GM18873 (cell line): Measurements from ENCODE around the gene COX7B2.

ENCODE experiments used
- ATAC-seq: cut with Tn5 transposase; IDR thresholded peaks from one replicate; pipeline ENCODE4 v1.9.1; 2021; ENCODE audit warnings: mild to moderate bottlenecking, moderate library complexity, moderate number of reproducible peaks; ENCODE audit not compliant: unreplicated experiment, low FRiP score

The COX7B2 gene

GRCh38 chr4:46765465-46765864 lies 143.6 kb downstream of the COX7B2 start:
- ATAC-seq: no peak

GRCh38 chr4:46730075-46730474 lies 179.0 kb downstream of the COX7B2 start:
- no peak for ATAC-seq

GRCh38 chr4:46720055-46720454 lies 189.0 kb downstream of the COX7B2 start:
- ATAC-seq: no peak

DNA sequence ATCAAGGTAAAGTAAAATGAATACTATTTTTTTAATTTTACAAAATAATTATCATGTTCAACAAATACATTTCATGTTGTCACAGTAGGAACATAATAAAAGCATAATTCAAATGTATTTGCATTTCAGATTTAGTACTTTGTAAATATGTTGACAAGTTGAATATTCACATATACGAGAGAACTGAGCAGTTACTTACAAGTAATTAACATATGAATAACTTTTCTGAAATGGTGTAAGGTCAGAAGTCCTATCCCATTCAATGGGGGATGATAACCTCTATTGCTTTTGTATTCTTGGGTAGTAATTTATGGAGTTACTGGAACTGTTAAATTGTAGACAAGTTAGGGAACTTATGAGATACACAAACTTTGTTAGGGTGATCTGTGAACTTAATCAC lies 191.1 kb downstream of the COX7B2 start:
- ATAC-seq: no peak

GRCh38 chr4:46715468-46715867 lies 193.6 kb downstream of the COX7B2 start:
- ATAC-seq: no peak

GRCh38 chr4:46698891-46699290 lies 210.2 kb downstream of the COX7B2 start:
- no peak for ATAC-seq
